ENCODE data around the gene PIK3R5. TPM values are rescaled to one million over a fixed set of nuclear protein-coding genes. Genes with fewer than 3 reads are reported as not detected.
A peak's percentile ranks its signal among the peaks of the same experiment; 100 is the strongest.

Gene PIK3R5
- total RNA-seq, 1 donor from 2014 or later: 14.5 TPM

- H3K27ac Mint-ChIP-seq (ENCODE audit: unreplicated experiment): no peak overlapping the region
- peak; percentile 75 for DNase-seq (ENCODE audit: low spot score)
These were observed 132.7 kb downstream of the PIK3R5 start for GRCh38 chr17:8832711-8833352.

GRCh38 chr17:8831234-8831849 is 134.2 kb downstream of the PIK3R5 start:
- Mint-ChIP-seq H3K27me3 (ENCODE audit: unreplicated experiment) (peaks cover 7% of the 10 kb centered on the region), H3K27ac (ENCODE audit: unreplicated experiment) (no peak overlapping the region), H3K4me3 (ENCODE audit: unreplicated experiment) (no peak overlapping the region), H3K36me3 (ENCODE audit: low read depth, unreplicated experiment) (peaks cover 4% of the 10 kb centered on the region), H3K9me3 (ENCODE audit: unreplicated experiment) (no peaks in the 10 kb centered on the region), H3K4me1 (ENCODE audit: unreplicated experiment) (peaks cover 5% of the 10 kb centered on the region)
- DNase-seq (ENCODE audit: low spot score): no peak
- TF ChIP-seq CTCF (IDR thresholded peaks at IDR 0.05; ENCODE audit: unreplicated experiment): no peak

More at GRCh38 chr17:8832711-8833352, 132.7 kb downstream of the PIK3R5 start:
- TF ChIP-seq CTCF (IDR thresholded peaks at IDR 0.05; ENCODE audit: unreplicated experiment): peak; percentile 77
- H3K4me1 Mint-ChIP-seq (ENCODE audit: unreplicated experiment): no peaks in the 10 kb centered on the region
- no peaks in the 10 kb centered on the region for H3K9me3 Mint-ChIP-seq (ENCODE audit: unreplicated experiment)
- H3K27me3 Mint-ChIP-seq (ENCODE audit: unreplicated experiment): peaks cover 4% of the 10 kb centered on the region
- H3K4me3 Mint-ChIP-seq (ENCODE audit: unreplicated experiment): no peak overlapping the region
- H3K36me3 Mint-ChIP-seq (ENCODE audit: low read depth, unreplicated experiment): no peaks in the 10 kb centered on the region

GRCh38 chr17:8830141-8830540 is 135.4 kb downstream of the PIK3R5 start:
- Mint-ChIP-seq H3K4me1 (ENCODE audit: unreplicated experiment) (peaks cover 5% of the 10 kb centered on the region), H3K9me3 (ENCODE audit: unreplicated experiment) (no peaks in the 10 kb centered on the region), H3K27me3 (ENCODE audit: unreplicated experiment) (peaks cover 5% of the 10 kb centered on the region), H3K4me3 (ENCODE audit: unreplicated experiment) (no peak overlapping the region), H3K36me3 (ENCODE audit: low read depth, unreplicated experiment) (peaks cover 4% of the 10 kb centered on the region), H3K27ac (ENCODE audit: unreplicated experiment) (no peak overlapping the region)
- DNase-seq (ENCODE audit: low spot score): no peak
- TF ChIP-seq CTCF (IDR thresholded peaks at IDR 0.05; ENCODE audit: unreplicated experiment): no peak

- H3K36me3 Mint-ChIP-seq (ENCODE audit: low read depth, unreplicated experiment): peaks cover 4% of the 10 kb centered on the region
- H3K27ac Mint-ChIP-seq (ENCODE audit: unreplicated experiment): no peak overlapping the region
- no peaks in the 10 kb centered on the region for H3K9me3 Mint-ChIP-seq (ENCODE audit: unreplicated experiment)
- no peak overlapping the region for H3K4me3 Mint-ChIP-seq (ENCODE audit: unreplicated experiment)
- peaks cover 3% of the 10 kb centered on the region for H3K27me3 Mint-ChIP-seq (ENCODE audit: unreplicated experiment)
- no peak for DNase-seq (ENCODE audit: low spot score)
- no peak for TF ChIP-seq CTCF (IDR thresholded peaks at IDR 0.05; ENCODE audit: unreplicated experiment)
- H3K4me1 Mint-ChIP-seq (ENCODE audit: unreplicated experiment): peaks cover 5% of the 10 kb centered on the region
These were observed 136.2 kb downstream of the PIK3R5 start for GRCh38 chr17:8829036-8829941.

Other genes starting within 250 kb of the PIK3R5 start
- 0.95 TPM for gene CCDC42, start 220.9 kb downstream of the PIK3R5 start, total RNA-seq (ENCODE audit: unreplicated experiment)
- not detected for gene SPDYE4, start 207.2 kb downstream of the PIK3R5 start, total RNA-seq (ENCODE audit: unreplicated experiment)
- not detected for gene MFSD6L, start 166.3 kb downstream of the PIK3R5 start, total RNA-seq (ENCODE audit: unreplicated experiment)
- 0.56 TPM for gene PIK3R6, start 98.0 kb downstream of the PIK3R5 start, total RNA-seq (ENCODE audit: unreplicated experiment)
- 6.6 TPM for gene NTN1, start 55.8 kb upstream of the PIK3R5 start, total RNA-seq (ENCODE audit: unreplicated experiment)

Data from endothelial cell (in vitro differentiated cells).